ENCODE measurements around the gene LRP4.
"Not testable (repeated sequence)": the region's sequence is repeated elsewhere in the genome, so short reads cannot be mapped to it uniquely, and the experiment has no call there.

Gene LRP4, protein sequence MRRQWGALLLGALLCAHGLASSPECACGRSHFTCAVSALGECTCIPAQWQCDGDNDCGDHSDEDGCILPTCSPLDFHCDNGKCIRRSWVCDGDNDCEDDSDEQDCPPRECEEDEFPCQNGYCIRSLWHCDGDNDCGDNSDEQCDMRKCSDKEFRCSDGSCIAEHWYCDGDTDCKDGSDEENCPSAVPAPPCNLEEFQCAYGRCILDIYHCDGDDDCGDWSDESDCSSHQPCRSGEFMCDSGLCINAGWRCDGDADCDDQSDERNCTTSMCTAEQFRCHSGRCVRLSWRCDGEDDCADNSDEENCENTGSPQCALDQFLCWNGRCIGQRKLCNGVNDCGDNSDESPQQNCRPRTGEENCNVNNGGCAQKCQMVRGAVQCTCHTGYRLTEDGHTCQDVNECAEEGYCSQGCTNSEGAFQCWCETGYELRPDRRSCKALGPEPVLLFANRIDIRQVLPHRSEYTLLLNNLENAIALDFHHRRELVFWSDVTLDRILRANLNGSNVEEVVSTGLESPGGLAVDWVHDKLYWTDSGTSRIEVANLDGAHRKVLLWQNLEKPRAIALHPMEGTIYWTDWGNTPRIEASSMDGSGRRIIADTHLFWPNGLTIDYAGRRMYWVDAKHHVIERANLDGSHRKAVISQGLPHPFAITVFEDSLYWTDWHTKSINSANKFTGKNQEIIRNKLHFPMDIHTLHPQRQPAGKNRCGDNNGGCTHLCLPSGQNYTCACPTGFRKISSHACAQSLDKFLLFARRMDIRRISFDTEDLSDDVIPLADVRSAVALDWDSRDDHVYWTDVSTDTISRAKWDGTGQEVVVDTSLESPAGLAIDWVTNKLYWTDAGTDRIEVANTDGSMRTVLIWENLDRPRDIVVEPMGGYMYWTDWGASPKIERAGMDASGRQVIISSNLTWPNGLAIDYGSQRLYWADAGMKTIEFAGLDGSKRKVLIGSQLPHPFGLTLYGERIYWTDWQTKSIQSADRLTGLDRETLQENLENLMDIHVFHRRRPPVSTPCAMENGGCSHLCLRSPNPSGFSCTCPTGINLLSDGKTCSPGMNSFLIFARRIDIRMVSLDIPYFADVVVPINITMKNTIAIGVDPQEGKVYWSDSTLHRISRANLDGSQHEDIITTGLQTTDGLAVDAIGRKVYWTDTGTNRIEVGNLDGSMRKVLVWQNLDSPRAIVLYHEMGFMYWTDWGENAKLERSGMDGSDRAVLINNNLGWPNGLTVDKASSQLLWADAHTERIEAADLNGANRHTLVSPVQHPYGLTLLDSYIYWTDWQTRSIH (N-terminal part only)

GRCh38 chr11:46918083-46918787, at the start of gene LRP4:
LRP4 (minus strand) TSS chr11:46918550; CDS start chr11:46918379, 171 bp downstream.
- peak; percentile 54 for DNase-seq

GRCh38 chr11:46967962-46968361, 49.6 kb upstream of the LRP4 start:
- DNase-seq: no peak

- DNase-seq: no peak
Observed at GRCh38 chr11:46966773-46967172, 48.4 kb upstream of the LRP4 start.

- DNase-seq: no peak
Observed at GRCh38 chr11:46963844-46964243, 45.5 kb upstream of the LRP4 start.

DNA sequence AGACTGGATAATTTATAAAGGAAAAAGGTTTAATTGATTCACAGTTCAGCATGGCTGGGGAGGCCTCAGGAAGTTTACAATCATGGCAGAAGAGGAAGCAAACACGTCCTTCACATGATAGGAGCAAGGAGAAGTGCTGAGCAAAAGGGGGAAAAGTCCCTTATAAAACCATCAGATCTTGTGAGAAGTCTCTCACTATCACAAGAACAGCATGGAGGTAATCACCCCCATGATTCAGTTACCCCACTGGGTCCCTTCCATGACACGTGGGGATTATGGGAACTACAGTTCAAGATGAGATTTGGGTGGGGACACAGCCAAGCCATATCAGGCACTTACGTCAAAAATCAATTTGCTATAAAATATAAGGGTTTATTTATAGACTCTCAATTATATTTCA, 43.5 kb upstream of the LRP4 start:
- not testable (repeated sequence) for DNase-seq

DNA sequence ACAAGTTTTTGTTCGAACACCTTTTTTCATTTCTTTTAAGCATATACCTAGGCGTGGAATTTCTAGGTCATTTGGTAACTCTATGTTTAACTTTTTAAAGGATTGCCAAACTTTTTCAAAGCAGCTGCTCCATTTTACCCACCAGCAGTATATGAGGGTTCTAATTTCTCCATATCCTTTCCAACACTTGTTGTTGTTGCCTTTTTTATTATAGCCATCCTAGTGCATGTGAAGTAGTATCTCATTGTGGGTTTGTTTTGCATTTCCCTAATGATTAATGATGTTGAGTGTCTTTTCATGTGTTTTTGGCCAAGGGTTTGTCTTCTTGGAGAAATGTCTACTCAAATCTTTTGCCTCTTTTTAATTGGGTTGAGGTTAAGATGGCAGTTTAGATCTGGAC, 42.7 kb upstream of the LRP4 start:
- DNase-seq: no peak

DNA sequence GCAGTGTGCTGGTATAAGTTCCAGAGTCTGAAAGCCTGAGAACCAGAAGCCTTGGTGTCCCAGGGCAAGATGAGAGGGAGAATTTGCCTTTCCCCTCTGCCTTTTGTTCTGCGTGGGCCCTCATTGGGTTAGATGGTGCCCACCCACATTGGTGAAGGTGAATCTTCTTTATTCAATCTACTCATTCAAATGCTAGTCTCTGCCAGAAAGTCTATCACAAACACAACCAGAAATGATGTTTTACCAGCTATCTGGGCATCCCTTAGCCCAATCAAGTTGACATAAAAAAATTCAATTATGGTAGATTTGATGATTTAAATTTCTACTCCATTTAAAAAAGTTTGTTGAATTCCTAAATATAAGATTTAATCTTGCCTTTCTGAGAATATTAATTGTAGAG, 40.4 kb upstream of the LRP4 start:
- no peak for DNase-seq

DNA sequence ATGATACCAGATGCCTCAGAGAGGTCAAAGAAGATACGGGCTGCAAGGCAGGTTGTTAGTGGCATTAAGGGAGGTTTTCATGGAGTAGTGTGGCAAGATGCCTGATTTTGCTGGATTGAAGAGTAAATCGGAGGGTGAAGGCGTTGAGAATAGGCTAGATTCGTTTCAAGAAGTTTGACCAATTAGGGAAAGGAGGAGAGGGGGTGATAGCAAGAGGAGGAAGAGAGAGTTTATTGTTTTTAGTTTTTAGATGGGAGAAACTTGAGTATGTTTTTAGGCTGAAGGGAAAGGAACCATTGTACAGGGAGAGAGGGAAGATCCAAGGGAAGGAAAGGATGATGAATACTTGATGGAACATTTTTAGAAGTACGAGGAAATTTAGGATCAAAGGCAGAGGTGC, 34.7 kb upstream of the LRP4 start:
- DNase-seq: no peak

GRCh38 chr11:46952553-46952952, 34.2 kb upstream of the LRP4 start:
- no peak for DNase-seq

GRCh38 chr11:46951864-46952263, 33.5 kb upstream of the LRP4 start:
- no peak for DNase-seq

DNA sequence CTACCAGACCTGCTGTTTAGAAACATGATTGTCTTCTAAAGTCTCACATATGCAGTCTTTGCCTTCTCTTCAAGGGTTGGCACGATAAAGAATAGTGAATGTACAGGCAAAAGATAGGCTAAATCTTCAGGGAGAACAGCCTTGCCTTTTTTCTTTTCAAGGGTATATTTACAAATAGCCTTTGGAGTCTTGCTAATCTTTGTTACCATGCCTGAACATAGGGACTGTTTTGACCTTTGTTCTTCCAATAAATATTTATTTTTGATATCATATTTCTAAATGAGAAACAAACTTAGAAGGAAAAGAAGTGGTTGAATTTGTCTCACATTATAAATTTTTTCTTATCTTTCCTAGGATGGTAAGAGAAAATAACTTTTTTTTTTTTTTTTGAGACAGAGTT, 30.9 kb upstream of the LRP4 start:
- no peak for DNase-seq

GRCh38 chr11:46948378-46949131, 30.2 kb upstream of the LRP4 start:
- DNase-seq: no peak

DNA sequence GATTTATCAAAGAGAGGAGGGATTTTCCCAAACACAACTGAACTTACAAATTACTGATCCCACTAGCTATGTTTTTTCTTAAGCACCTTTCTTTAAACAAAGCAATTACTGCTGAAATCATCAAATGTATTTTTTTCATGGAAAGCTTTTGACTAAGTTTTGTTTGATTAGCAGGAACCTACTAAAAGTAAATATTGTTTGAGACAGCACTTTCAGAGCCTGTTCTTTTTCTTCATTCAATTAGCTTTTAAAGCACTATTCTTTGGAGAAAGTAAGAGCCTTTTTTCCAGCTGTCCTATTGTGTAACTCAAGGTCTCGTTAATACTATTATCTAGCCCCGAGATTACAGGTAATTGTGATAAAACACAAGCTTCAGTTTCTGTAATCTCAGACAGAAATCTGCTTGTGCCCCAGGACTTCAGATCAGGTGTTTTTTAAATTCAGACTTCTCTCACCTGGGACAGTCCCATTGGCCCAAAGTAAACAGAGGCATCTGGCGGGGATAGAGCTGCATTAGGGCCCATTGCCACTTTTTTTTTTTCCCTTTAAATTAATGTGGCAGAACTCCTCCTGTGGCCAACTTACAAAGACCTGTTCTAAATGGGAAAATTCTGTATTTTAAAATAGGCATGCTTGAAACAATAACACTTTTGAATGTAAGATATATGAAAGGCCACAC, 29.2 kb upstream of the LRP4 start:
- DNase-seq: no peak

GRCh38 chr11:46944356-46945075, 26.2 kb upstream of the LRP4 start:
- DNase-seq: no peak

GRCh38 chr11:46942172-46942571, 23.8 kb upstream of the LRP4 start:
- DNase-seq: no peak

GRCh38 chr11:46936138-46937110, 18.1 kb upstream of the LRP4 start, which contains the start of gene CSTPP1:
CSTPP1 (plus strand) TSS chr11:46936761; CDS start chr11:46936806, 45 bp downstream.
- DNase-seq: peak; percentile 95

DNA sequence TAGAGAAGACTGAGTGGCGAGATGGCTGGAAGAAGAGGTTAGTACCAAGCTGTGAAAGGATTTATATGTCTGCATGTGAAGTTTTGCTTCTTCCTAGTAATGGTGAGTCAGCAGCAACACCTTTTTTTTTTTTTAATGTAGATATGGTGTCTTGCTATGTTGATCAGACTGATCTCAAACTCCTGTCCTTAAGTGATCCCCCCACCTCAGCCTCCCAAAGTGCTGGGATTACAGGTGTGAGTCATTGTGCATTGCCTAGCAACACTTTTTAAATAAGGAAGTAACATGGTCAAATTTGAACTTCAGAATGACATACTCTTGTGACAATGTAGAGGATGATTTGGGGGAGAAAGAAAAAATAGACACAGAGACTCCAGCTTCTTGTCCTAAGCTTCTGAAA, 11.7 kb upstream of the LRP4 start:
- DNase-seq: no peak

- not testable (repeated sequence) for DNase-seq
Observed at GRCh38 chr11:46928701-46929100, 10.4 kb upstream of the LRP4 start.

DNA sequence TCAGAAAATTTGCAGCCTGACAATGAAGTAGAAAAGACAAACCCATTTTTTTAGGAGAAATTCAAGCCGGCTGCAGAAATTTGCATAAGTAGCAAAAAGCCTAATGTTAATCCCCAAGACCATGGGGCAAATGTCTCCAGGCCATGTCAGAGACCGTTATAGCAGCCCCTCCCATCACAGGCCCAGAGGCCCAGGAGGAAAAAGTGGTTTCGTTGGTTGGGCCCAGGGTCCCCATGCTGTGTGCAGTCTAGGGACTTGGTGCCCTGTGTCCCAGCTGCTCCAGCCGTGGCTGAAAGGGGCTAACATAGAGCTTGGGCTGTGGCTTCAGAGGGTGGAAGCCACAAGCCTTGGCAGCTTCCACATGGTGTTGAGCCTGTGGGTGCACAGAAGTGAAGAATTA, 9.6 kb upstream of the LRP4 start:
- DNase-seq: not testable (repeated sequence)
